A549 (cell line): Measurements from ENCODE around the gene CDC42EP1.

Experiments used
- CTCF ChIP-seq: fragments of >200 bp; sonication (Bioruptor Twin); formaldehyde crosslinking; IDR thresholded peaks from 3 replicates; pipeline ENCODE4 v1.5.1; 2016
- JUN ChIP-seq, 2 experiments: fragments of >200 bp; sonication (Bioruptor Twin); formaldehyde crosslinking; IDR thresholded peaks; 2 replicates in 1 of 2; 3 replicates in 1 of 2; pipeline ENCODE4 v1.6.1; 2016 to 2017
- MYC ChIP-seq: IDR thresholded peaks from 2 replicates; pipeline ENCODE4 v1.6.1; 2012; ENCODE audit warnings: mild to moderate bottlenecking, inconsistent platforms, low read length, improper control_type of control experiment, borderline replicate concordance
- POLR2A ChIP-seq: IDR thresholded peaks from 2 replicates; pipeline ENCODE4 v1.6.1; 2012; ENCODE audit warnings: mild to moderate bottlenecking, low read length
- REST ChIP-seq: fragments of 200-600 bp; sonication (generic); IDR thresholded peaks from 2 replicates; pipeline ENCODE4 v1.6.1; 2016; ENCODE audit warnings: antibody characterized with exemption, mild to moderate bottlenecking, moderate library complexity
- USF2 ChIP-seq: fragments of 450-650 bp; IDR thresholded peaks from 2 replicates; pipeline ENCODE4 v1.6.1; 2014; ENCODE audit warnings: antibody characterized with exemption

- no peak for TF ChIP-seq POLR2A
- no peak for TF ChIP-seq CTCF
- TF ChIP-seq JUN (IDR thresholded peaks at IDR 0.05): no peak
- no peak for TF ChIP-seq MYC
- TF ChIP-seq REST: no peak
- TF ChIP-seq USF2: no peak
Observed at GRCh38 chr22:37515901-37516300, 44.4 kb upstream of the CDC42EP1 start.
